ENCODE data around the gene PLXND1.
"Not testable (repeated sequence)": the region's sequence is repeated elsewhere in the genome, so short reads cannot be mapped to it uniquely, and the experiment has no call there.

PLXND1 gene

GRCh38 chr3:129515821-129516432, 90.5 kb downstream of the PLXND1 start:
- H3K4me3 Mint-ChIP-seq; H3K9me3 Mint-ChIP-seq; H3K27ac Mint-ChIP-seq; H3K27me3 Mint-ChIP-seq; DNase-seq; H3K4me1 Mint-ChIP-seq; ATAC-seq; H3K36me3 Mint-ChIP-seq (ENCODE audit: low read depth): not testable (repeated sequence)

- not testable (repeated sequence) for H3K4me3 Mint-ChIP-seq, ATAC-seq
Observed at GRCh38 chr3:129515108-129515820, 91.2 kb downstream of the PLXND1 start.

GRCh38 chr3:129514563-129514962, 91.9 kb downstream of the PLXND1 start:
- Mint-ChIP-seq H3K36me3 (ENCODE audit: low read depth) (no peaks in the 10 kb centered on the region), H3K9me3 (no peaks in the 10 kb centered on the region), H3K4me1 (no peaks in the 10 kb centered on the region), H3K4me3 (no peak overlapping the region), H3K27me3 (no peaks in the 10 kb centered on the region), H3K27ac (no peak overlapping the region)
- DNase-seq (no peak), ATAC-seq (no peak)

More at GRCh38 chr3:129515108-129515820, 91.2 kb downstream of the PLXND1 start:
- not testable (repeated sequence) for H3K27me3 Mint-ChIP-seq; DNase-seq; H3K4me1 Mint-ChIP-seq; H3K9me3 Mint-ChIP-seq; H3K36me3 Mint-ChIP-seq (ENCODE audit: low read depth); H3K27ac Mint-ChIP-seq

GRCh38 chr3:129514110-129514509, 92.4 kb downstream of the PLXND1 start:
- DNase-seq (no peak), ATAC-seq (no peak)
- Mint-ChIP-seq H3K4me3 (no peak overlapping the region), H3K36me3 (ENCODE audit: low read depth) (no peaks in the 10 kb centered on the region), H3K4me1 (no peaks in the 10 kb centered on the region), H3K27ac (no peak overlapping the region), H3K9me3 (no peaks in the 10 kb centered on the region), H3K27me3 (no peaks in the 10 kb centered on the region)

- Mint-ChIP-seq H3K4me1 (no peaks in the 10 kb centered on the region), H3K36me3 (ENCODE audit: low read depth) (no peaks in the 10 kb centered on the region), H3K4me3 (no peak overlapping the region), H3K27ac (no peak overlapping the region), H3K9me3 (no peaks in the 10 kb centered on the region), H3K27me3 (no peaks in the 10 kb centered on the region)
- no peak for DNase-seq
- ATAC-seq: no peak
Observed at GRCh38 chr3:129513705-129514104, 92.8 kb downstream of the PLXND1 start.

GRCh38 chr3:129512595-129512994, 93.9 kb downstream of the PLXND1 start:
- Mint-ChIP-seq H3K36me3 (ENCODE audit: low read depth) (no peaks in the 10 kb centered on the region), H3K9me3 (no peaks in the 10 kb centered on the region), H3K4me3 (no peak overlapping the region), H3K27me3 (no peaks in the 10 kb centered on the region), H3K27ac (no peak overlapping the region), H3K4me1 (no peaks in the 10 kb centered on the region)
- no peak for DNase-seq
- ATAC-seq: no peak

GRCh38 chr3:129507181-129507831, 99.2 kb downstream of the PLXND1 start:
- Mint-ChIP-seq H3K4me1 (no peaks in the 10 kb centered on the region), H3K27ac (no peak overlapping the region), H3K27me3 (no peaks in the 10 kb centered on the region), H3K9me3 (no peaks in the 10 kb centered on the region), H3K36me3 (ENCODE audit: low read depth) (no peaks in the 10 kb centered on the region), H3K4me3 (no peak overlapping the region)
- no peak for DNase-seq
- ATAC-seq: no peak

- H3K4me3 Mint-ChIP-seq: no peak overlapping the region
- H3K27ac Mint-ChIP-seq: no peak overlapping the region
- no peak for ATAC-seq
- H3K9me3 Mint-ChIP-seq: no peaks in the 10 kb centered on the region
- no peaks in the 10 kb centered on the region for H3K4me1 Mint-ChIP-seq
- H3K27me3 Mint-ChIP-seq: no peaks in the 10 kb centered on the region
- DNase-seq: no peak
- no peaks in the 10 kb centered on the region for H3K36me3 Mint-ChIP-seq (ENCODE audit: low read depth)
Observed at GRCh38 chr3:129506231-129506742, 100.2 kb downstream of the PLXND1 start.

GRCh38 chr3:129505341-129505740, 101.1 kb downstream of the PLXND1 start:
- H3K27ac Mint-ChIP-seq: no peak overlapping the region
- no peaks in the 10 kb centered on the region for H3K36me3 Mint-ChIP-seq (ENCODE audit: low read depth)
- H3K4me3 Mint-ChIP-seq: no peak overlapping the region
- no peaks in the 10 kb centered on the region for H3K9me3 Mint-ChIP-seq
- no peaks in the 10 kb centered on the region for H3K4me1 Mint-ChIP-seq
- ATAC-seq (no peak), DNase-seq (no peak)
- no peaks in the 10 kb centered on the region for H3K27me3 Mint-ChIP-seq

All from activated naive CD8-positive, alpha-beta T cell treated with anti-CD3 and anti-CD28 coated beads, Interleukin-2, amount 50 U/mL, for 24 hours (primary cell).